Colonic mucosa (tissue), 4 donors: ENCODE data around the gene CFAP74. TPM values are rescaled to one million over a fixed set of nuclear protein-coding genes. Genes with fewer than 3 reads are reported as not detected.

ENCODE experiments used
- DNase-seq: peaks from one replicate; pipeline ENCODE4 v3.0.0-alpha.2; 2020
- H3K27ac ChIP-seq: fragments of 200-600 bp; one replicate; pipeline ENCODE4 v1.8.0; 2021
- H3K27me3 ChIP-seq: fragments of 200-600 bp; one replicate; pipeline ENCODE4 v1.8.0; 2021
- H3K36me3 ChIP-seq: fragments of 200-600 bp; one replicate; pipeline ENCODE4 v1.8.0; 2021
- H3K4me1 ChIP-seq: fragments of 200-600 bp; one replicate; pipeline ENCODE4 v1.8.0; 2021; ENCODE audit warnings: mild to moderate bottlenecking
- H3K4me3 ChIP-seq: fragments of 200-600 bp; one replicate; pipeline ENCODE4 v1.8.0; 2021
- H3K9ac ChIP-seq, 2 donors: one replicate each; pipeline ENCODE4 v1.7.0; 2013; ENCODE audit warnings: control low read depth in 2 of 2, low read depth in 2 of 2, low read length in 2 of 2
- H3K9me3 ChIP-seq: fragments of 200-600 bp; one replicate; pipeline ENCODE4 v1.8.0; 2021
- intact Hi-C: fragments of 100-400 bp; cut with DNase I; formaldehyde crosslinking; loops from one replicate; pipeline ENCODE4 v1.14.1; 2022
- total RNA-seq, 2 donors: library from RNA; stranded (reverse); fragmentation: NEBNext Ultra II Directional in 1 of 2; extraction: Animal tissue kit (Norgen Biotek cat#: 25700) in 1 of 2; gene quantifications; one replicate each; pipeline ENCODE4 v1.2.1, GENCODE V29; 2021
- TF ChIP-seq, protein P1 (sequence below): fragments of 200-600 bp; IDR thresholded peaks from one replicate; pipeline ENCODE4 v1.8.0; 2022; ENCODE audit warnings: antibody characterized with exemption, mild to moderate bottlenecking
- donor health status: healthy.
- donor health status: DM: no; HTN: no; CAD: no.
- donor health status: DM: no; HTN: no; CAD: no.

CFAP74 gene
- total RNA-seq, 2 donors from 2014 or later, result 0.10 to 0.16 TPM

DNA sequence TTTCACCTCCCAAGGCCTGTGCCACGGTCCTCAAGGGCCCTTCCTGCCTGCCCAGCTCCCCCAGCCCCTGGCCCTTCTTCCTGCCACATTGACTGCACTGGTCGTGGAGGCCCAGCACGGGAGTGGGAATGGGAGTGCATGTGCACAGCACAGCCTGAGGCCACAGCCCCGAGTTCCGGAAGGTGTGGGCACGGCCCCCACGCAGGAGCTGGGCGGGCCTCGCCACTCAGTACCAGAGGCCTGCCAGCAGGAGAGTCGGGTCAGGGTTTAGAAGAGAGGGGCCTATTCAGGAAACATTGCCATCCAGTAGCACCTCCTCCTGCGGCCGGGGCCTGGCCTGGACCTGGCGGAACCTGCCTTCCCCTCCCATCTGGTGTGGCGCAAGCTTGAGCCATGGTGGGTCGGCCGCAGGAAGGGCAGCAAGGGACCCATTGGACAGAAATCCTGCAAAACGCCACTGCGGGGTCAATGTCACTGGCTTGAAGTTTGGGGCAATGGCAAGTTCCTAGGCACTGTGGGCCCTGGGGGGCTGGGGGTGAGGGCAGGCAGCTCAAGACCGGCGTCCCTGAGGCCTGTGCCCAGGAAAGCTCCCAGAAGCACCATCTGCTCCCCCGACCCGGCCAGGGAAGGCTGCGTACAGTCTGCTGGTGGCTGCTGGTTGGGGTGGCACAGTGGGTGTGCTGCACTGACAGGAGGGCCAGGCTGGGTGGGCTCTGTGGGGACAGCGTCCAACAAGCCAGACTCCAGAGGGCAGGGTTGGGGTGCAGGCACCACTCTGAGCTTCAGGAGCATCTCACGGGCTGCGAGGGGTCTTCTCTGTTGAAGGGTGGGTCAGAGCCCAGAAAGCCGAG, 82.8 kb downstream of the CFAP74 start:
- TF ChIP-seq, protein P1, sequence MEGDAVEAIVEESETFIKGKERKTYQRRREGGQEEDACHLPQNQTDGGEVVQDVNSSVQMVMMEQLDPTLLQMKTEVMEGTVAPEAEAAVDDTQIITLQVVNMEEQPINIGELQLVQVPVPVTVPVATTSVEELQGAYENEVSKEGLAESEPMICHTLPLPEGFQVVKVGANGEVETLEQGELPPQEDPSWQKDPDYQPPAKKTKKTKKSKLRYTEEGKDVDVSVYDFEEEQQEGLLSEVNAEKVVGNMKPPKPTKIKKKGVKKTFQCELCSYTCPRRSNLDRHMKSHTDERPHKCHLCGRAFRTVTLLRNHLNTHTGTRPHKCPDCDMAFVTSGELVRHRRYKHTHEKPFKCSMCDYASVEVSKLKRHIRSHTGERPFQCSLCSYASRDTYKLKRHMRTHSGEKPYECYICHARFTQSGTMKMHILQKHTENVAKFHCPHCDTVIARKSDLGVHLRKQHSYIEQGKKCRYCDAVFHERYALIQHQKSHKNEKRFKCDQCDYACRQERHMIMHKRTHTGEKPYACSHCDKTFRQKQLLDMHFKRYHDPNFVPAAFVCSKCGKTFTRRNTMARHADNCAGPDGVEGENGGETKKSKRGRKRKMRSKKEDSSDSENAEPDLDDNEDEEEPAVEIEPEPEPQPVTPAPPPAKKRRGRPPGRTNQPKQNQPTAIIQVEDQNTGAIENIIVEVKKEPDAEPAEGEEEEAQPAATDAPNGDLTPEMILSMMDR, result no peak
- intact Hi-C loops, result no loop called here
- Histone ChIP-seq H3K9ac (no peak overlapping the region), H3K4me3 (no peak overlapping the region), H3K27ac (no peak overlapping the region), H3K36me3 (no peaks in the 10 kb centered on the region), H3K4me1 (peaks cover 15% of the 10 kb centered on the region), H3K27me3 (no peaks in the 10 kb centered on the region), H3K9me3 (no peaks in the 10 kb centered on the region)
- no peak for DNase-seq

DNA sequence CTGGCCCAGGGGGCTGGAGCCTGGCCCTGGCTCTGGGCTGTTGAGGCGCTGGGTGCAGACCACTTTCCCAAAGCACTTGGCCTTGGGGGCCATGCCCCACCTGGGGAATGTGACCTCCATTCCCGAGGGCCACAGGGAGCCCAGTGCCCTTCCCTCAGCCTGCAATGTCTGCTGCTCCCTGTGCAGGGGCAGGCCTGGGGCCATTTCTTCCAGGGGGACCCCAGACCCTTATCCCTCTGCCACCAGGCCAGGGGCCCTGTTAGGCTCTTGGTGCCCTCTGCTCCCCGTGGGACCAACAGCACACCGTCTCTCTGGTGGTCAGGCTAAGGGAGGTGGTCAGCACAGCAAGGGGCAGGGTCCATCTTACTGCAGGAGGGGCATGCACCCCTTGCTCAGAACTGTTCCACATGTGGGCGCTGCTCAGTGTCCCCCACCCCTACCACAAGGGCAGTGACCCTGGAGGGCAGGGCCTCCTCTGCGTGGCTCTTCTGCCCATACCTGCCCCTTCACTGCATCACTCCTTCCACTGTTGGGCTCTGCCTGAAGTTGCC, 83.5 kb downstream of the CFAP74 start:
- Histone ChIP-seq H3K4me1 (peaks cover 15% of the 10 kb centered on the region), H3K9me3 (no peaks in the 10 kb centered on the region), H3K36me3 (no peaks in the 10 kb centered on the region), H3K27ac (peak overlapping the region; percentile 35), H3K9ac (no peak overlapping the region), H3K4me3 (no peak overlapping the region), H3K27me3 (no peaks in the 10 kb centered on the region)
- no peak for DNase-seq
- intact Hi-C loops, result no loop called here
- TF ChIP-seq, protein P1, result no peak

- no peaks in the 10 kb centered on the region for H3K27me3 ChIP-seq
- H3K4me1 ChIP-seq, result peaks cover 15% of the 10 kb centered on the region
- no peaks in the 10 kb centered on the region for H3K9me3 ChIP-seq
- intact Hi-C loops, result no loop called here
- H3K27ac ChIP-seq, result peak overlapping the region; percentile 35
- DNase-seq, result peak; percentile 100
- TF ChIP-seq, protein P1, result no peak
- peak overlapping the region; percentile 58 for H3K4me3 ChIP-seq
- no peaks in the 10 kb centered on the region for H3K36me3 ChIP-seq
- H3K9ac ChIP-seq, result peak overlapping the region in 1 of 2 donors; percentile 52
These were observed 84.1 kb downstream of the CFAP74 start for GRCh38 chr1:1919304-1920056.

DNA sequence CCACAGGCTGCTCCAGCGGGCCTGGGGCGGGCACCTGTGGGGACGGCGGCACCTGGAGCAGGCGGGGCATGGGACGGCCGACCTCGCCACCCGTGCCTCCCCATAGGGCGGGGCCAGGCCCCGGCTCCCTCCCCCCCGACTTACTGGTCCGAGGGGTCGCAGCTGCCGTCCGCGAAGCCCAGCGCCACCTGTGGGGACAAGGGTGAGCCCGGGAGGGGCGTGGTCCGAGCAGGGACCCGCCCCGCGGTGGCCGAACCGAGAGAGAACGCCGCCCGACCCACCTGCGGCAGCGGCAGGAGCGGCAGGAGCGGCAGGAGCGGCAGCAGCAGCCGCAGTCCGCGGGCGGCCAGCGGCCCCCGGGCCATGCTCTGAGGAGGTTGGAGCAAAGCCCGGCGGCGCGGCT, 84.7 kb downstream of the CFAP74 start, which contains the start of gene TMEM52:
Gene TMEM52 (minus strand): TSS at position 379 of the 403 bp plus-strand sequence. CDS start 14 bp downstream, at position 365.
- intact Hi-C loops, result no loop called here

More for the DNA sequence above, 84.7 kb downstream of the CFAP74 start, which contains the start of gene TMEM52:
- Histone ChIP-seq H3K27me3 (no peaks in the 10 kb centered on the region), H3K4me3 (peak within 1 kb of the TSS; percentile 58), H3K9me3 (no peaks in the 10 kb centered on the region), H3K9ac (peak within 1 kb of the TSS; percentile 34 to 57), H3K27ac (peak within 1 kb of the TSS; percentile 35), H3K36me3 (no peaks in the 10 kb centered on the region), H3K4me1 (peaks cover 15% of the 10 kb centered on the region)
- no peak for DNase-seq
- TF ChIP-seq, protein P1, result no peak
